ENCODE measurements around the gene PLG. TPM values are rescaled to one million over a fixed set of nuclear protein-coding genes. Genes with fewer than 3 reads are reported as not detected.
"Not testable (repeated sequence)": the region's sequence is repeated elsewhere in the genome, so short reads cannot be mapped to it uniquely, and the experiment has no call there.

The PLG gene
- total RNA-seq, 1 donor from 2014 or later = not detected

DNA sequence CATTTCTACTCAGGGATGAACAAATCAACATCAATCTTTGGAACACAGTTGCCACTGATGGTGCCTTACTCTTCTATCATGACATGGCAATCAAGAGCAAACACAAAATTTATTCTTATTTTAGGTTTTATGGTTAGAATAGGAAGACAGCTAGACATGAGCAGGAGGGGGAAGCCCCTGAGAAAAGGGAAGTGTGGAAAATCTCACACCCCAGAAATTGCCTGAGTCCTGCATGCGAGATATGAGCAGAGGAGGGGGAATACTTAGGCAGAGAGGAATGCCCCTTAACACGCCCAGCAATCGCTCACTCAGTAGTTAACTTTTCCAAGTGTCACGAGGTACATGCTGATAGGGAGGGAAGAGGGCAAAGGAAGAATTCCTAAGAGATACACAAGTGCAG is 79.3 kb downstream of the PLG start:
- no peak for DNase-seq (ENCODE audit: low spot score)
- H3K9me3 Mint-ChIP-seq (ENCODE audit: low read depth) = peaks cover 3% of the 10 kb centered on the region
- no peaks in the 10 kb centered on the region for H3K36me3 Mint-ChIP-seq (ENCODE audit: low read depth)
- no peak overlapping the region for H3K4me3 Mint-ChIP-seq (ENCODE audit: unreplicated experiment)
- no peak overlapping the region for H3K27ac Mint-ChIP-seq (ENCODE audit: unreplicated experiment)
- no peaks in the 10 kb centered on the region for H3K4me1 Mint-ChIP-seq (ENCODE audit: low read depth)
- H3K27me3 Mint-ChIP-seq (ENCODE audit: low read depth) = no peaks in the 10 kb centered on the region
- TF ChIP-seq, protein P1, sequence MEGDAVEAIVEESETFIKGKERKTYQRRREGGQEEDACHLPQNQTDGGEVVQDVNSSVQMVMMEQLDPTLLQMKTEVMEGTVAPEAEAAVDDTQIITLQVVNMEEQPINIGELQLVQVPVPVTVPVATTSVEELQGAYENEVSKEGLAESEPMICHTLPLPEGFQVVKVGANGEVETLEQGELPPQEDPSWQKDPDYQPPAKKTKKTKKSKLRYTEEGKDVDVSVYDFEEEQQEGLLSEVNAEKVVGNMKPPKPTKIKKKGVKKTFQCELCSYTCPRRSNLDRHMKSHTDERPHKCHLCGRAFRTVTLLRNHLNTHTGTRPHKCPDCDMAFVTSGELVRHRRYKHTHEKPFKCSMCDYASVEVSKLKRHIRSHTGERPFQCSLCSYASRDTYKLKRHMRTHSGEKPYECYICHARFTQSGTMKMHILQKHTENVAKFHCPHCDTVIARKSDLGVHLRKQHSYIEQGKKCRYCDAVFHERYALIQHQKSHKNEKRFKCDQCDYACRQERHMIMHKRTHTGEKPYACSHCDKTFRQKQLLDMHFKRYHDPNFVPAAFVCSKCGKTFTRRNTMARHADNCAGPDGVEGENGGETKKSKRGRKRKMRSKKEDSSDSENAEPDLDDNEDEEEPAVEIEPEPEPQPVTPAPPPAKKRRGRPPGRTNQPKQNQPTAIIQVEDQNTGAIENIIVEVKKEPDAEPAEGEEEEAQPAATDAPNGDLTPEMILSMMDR (IDR thresholded peaks at IDR 0.05) = no peak

DNA sequence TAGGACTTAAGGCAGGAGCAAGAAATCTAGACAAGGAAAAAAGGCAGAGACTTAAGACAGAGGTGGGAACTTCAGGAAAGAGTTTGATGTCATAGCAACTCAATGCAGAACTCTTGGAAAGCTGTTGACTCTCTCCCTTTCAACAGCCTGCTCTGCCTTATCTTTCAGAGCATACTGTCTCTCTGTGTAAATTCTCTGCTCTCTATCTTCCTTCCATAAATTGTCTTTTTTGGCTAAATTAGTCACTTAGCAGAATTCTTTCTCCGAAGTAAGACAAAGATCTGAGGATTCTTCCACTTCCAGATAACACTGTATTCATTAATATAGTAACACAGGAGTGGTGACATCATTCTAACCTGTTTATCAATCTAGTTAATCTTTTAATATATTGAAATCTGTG is 80.2 kb downstream of the PLG start:
- Mint-ChIP-seq H3K9me3 (ENCODE audit: low read depth) (peaks cover 3% of the 10 kb centered on the region), H3K36me3 (ENCODE audit: low read depth) (no peaks in the 10 kb centered on the region), H3K4me3 (ENCODE audit: unreplicated experiment) (no peak overlapping the region), H3K27me3 (ENCODE audit: low read depth) (no peaks in the 10 kb centered on the region), H3K27ac (ENCODE audit: unreplicated experiment) (no peak overlapping the region), H3K4me1 (ENCODE audit: low read depth) (no peaks in the 10 kb centered on the region)
- no peak for DNase-seq (ENCODE audit: low spot score)
- TF ChIP-seq, protein P1 (IDR thresholded peaks at IDR 0.05) = no peak

DNA sequence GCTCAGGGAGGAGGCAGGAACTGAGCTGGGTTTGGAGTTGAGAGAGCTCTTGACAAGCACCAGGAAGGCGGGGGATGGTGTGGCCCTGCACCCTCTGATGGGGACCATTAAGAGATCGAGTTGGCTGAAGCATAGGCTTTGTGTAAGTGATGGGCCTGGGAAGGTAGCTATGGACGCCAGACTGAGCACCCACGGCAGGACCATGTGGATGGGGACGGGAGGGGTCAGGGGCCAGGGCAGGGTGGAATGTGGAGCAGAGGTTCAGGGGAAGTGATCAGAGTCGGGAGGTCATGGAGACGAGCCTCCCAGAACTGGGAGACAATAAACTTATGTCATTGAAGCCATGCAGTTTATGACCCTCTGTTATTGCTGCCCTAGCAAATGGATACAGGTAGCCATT is 81.7 kb downstream of the PLG start:
- H3K9me3 Mint-ChIP-seq (ENCODE audit: low read depth) = peaks cover 3% of the 10 kb centered on the region
- no peak overlapping the region for H3K27ac Mint-ChIP-seq (ENCODE audit: unreplicated experiment)
- no peak overlapping the region for H3K4me3 Mint-ChIP-seq (ENCODE audit: unreplicated experiment)
- no peaks in the 10 kb centered on the region for H3K36me3 Mint-ChIP-seq (ENCODE audit: low read depth)
- no peaks in the 10 kb centered on the region for H3K27me3 Mint-ChIP-seq (ENCODE audit: low read depth)
- DNase-seq (ENCODE audit: low spot score) = no peak
- TF ChIP-seq, protein P1 (IDR thresholded peaks at IDR 0.05) = no peak
- H3K4me1 Mint-ChIP-seq (ENCODE audit: low read depth) = no peaks in the 10 kb centered on the region

DNA sequence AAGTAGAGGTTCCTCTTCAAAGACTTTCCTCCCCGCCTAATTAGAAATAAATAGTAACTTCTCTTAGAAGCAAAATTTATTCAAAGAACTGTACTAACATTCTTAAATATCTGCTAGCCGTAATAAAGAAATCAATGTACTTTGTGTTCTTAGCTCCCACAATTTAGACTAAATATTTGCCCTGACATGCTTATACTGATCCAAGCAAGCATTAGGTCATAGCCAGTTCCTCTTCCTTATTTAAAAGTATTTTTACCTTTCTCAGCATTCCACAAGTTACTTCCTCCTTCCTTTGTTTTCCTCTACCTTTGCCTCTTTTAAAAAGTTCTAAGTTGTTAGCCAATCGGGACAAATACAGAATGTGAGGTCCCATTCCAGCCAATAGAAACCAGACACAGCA is 86.1 kb downstream of the PLG start:
- H3K4me1 Mint-ChIP-seq (ENCODE audit: low read depth); H3K36me3 Mint-ChIP-seq (ENCODE audit: low read depth); H3K9me3 Mint-ChIP-seq (ENCODE audit: low read depth); H3K27ac Mint-ChIP-seq (ENCODE audit: unreplicated experiment); DNase-seq (ENCODE audit: low spot score); H3K27me3 Mint-ChIP-seq (ENCODE audit: low read depth); H3K4me3 Mint-ChIP-seq (ENCODE audit: unreplicated experiment): not testable (repeated sequence)

DNA sequence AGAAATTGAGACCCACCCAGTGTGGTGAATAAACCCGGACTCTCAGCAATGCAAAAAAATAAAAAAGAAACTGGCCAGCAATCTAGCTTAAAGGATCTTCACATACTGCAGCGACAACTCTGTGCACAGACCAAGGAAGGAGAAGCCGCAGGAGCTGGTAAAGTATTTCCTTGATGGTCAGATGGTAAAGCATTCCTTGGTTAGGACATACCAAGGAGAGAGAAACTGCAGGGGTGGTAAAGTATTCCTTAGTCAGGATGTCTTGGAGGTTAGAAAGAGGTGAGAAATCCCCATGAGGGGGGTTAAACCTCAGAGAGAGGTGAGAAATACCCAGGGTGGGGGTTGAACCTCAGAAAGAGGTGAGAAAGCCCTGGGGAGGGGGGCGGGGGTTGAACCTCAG is 86.8 kb downstream of the PLG start:
- Mint-ChIP-seq H3K9me3 (ENCODE audit: low read depth) (no peaks in the 10 kb centered on the region), H3K27ac (ENCODE audit: unreplicated experiment) (no peak overlapping the region), H3K36me3 (ENCODE audit: low read depth) (no peaks in the 10 kb centered on the region), H3K4me3 (ENCODE audit: unreplicated experiment) (no peak overlapping the region), H3K4me1 (ENCODE audit: low read depth) (peaks cover 7% of the 10 kb centered on the region), H3K27me3 (ENCODE audit: low read depth) (no peaks in the 10 kb centered on the region)
- TF ChIP-seq, protein P1 (IDR thresholded peaks at IDR 0.05) = no peak
- no peak for DNase-seq (ENCODE audit: low spot score)

DNA sequence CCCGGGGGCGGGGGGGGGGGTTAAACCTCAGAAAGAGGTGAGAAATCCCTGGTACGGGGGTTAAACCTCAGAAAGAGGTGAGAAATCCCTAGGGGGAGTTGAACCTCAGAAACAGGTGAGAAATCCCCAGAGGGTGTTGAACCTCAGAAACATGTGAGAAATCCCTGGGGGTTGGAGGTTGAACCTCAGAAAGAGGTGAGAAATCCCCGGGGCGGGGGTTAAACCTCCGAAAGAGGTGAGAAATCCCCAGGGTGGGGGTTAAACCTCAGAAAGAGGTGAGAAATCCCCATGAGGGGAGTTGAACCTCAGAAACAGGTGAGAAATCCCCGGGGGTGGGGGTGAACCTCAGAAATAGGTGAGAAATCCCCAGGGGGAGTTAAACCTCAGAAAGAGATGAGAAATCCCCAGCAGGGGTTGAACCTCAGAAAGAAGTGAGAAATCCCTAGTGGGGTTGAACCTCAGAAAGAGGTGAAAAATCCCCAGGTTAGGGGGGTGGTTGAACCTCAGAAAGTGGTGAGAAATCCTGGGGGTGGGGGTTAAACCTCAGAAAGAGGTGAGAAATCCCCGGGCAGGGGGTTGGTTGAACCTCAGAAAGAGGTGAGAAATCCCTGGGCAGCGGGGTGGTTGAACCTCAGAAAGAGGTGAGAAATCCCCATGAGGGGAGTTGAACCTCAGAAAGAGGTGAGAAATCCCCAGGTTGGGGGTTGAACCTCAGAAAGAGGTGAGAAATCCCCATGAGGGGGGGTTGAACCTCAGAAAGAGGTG is 87.4 kb downstream of the PLG start:
- no peaks in the 10 kb centered on the region for H3K36me3 Mint-ChIP-seq (ENCODE audit: low read depth)
- no peak overlapping the region for H3K27ac Mint-ChIP-seq (ENCODE audit: unreplicated experiment)
- TF ChIP-seq, protein P1 (IDR thresholded peaks at IDR 0.05) = no peak
- H3K4me1 Mint-ChIP-seq (ENCODE audit: low read depth) = peaks cover 7% of the 10 kb centered on the region
- H3K27me3 Mint-ChIP-seq (ENCODE audit: low read depth) = no peaks in the 10 kb centered on the region
- no peak overlapping the region for H3K4me3 Mint-ChIP-seq (ENCODE audit: unreplicated experiment)
- DNase-seq (ENCODE audit: low spot score) = no peak
- H3K9me3 Mint-ChIP-seq (ENCODE audit: low read depth) = no peaks in the 10 kb centered on the region
